Activated effector memory CD4-positive, alpha-beta T cell treated with Interleukin-2 at 50 U/mL for 16 hours (primary cell): ENCODE results near the gene PDGFA.
"Not testable (repeated sequence)": the region's sequence is repeated elsewhere in the genome, so short reads cannot be mapped to it uniquely, and the experiment has no call there.

Experiments
- DNase-seq: peaks from one replicate; pipeline ENCODE4 v3.0.0-alpha.2; 2020

PDGFA gene

GRCh38 chr7:519484-520390 is at the start of gene PDGFA:
Gene PDGFA, minus strand, starts transcription at chr7:519846. Its CDS starts 845 bp downstream, at chr7:519001.
- no peak for DNase-seq

GRCh38 chr7:568031-568951 is 48.6 kb upstream of the PDGFA start:
- DNase-seq = no peak

GRCh38 chr7:567305-567883 is 47.7 kb upstream of the PDGFA start:
- DNase-seq = no peak

GRCh38 chr7:566100-566499 is 46.5 kb upstream of the PDGFA start:
- no peak for DNase-seq

GRCh38 chr7:564176-564865 is 44.7 kb upstream of the PDGFA start:
- DNase-seq = no peak

- DNase-seq = no peak
Observed at GRCh38 chr7:563629-564170, 44.1 kb upstream of the PDGFA start.

GRCh38 chr7:562789-563628 is 43.4 kb upstream of the PDGFA start:
- DNase-seq = no peak

- DNase-seq = no peak
Observed at GRCh38 chr7:562374-562675, 42.7 kb upstream of the PDGFA start.

- no peak for DNase-seq
Observed at GRCh38 chr7:561631-562373, 42.2 kb upstream of the PDGFA start.

- no peak for DNase-seq
Observed at GRCh38 chr7:560966-561630, 41.5 kb upstream of the PDGFA start.

- DNase-seq = no peak
Observed at GRCh38 chr7:559396-559705, 39.7 kb upstream of the PDGFA start.

GRCh38 chr7:557558-557881 is 37.9 kb upstream of the PDGFA start:
- no peak for DNase-seq

GRCh38 chr7:556837-557557 is 37.4 kb upstream of the PDGFA start:
- no peak for DNase-seq

GRCh38 chr7:556291-556826 is 36.7 kb upstream of the PDGFA start:
- DNase-seq = no peak

GRCh38 chr7:555551-556160 is 36.0 kb upstream of the PDGFA start:
- DNase-seq = no peak

GRCh38 chr7:553636-554111 is 34.0 kb upstream of the PDGFA start:
- no peak for DNase-seq

- DNase-seq = no peak
Observed at GRCh38 chr7:552868-553635, 33.4 kb upstream of the PDGFA start.

- DNase-seq = not testable (repeated sequence)
Observed at GRCh38 chr7:552151-552867, 32.7 kb upstream of the PDGFA start.
